HG02840 (cell line): Measurements from ENCODE around the gene RIPK3.
A peak's percentile ranks its signal among the peaks of the same experiment; 100 is the strongest.
"Not testable (repeated sequence)": the region's sequence is repeated elsewhere in the genome, so short reads cannot be mapped to it uniquely, and the experiment has no call there.

ENCODE experiments used
- ATAC-seq: cut with Tn5 transposase; IDR thresholded peaks from one replicate; pipeline ENCODE4 v1.9.1; 2021; ENCODE audit warnings: mild to moderate bottlenecking, moderate library complexity, moderate number of reproducible peaks; ENCODE audit not compliant: unreplicated experiment, low FRiP score

RIPK3 gene

DNA sequence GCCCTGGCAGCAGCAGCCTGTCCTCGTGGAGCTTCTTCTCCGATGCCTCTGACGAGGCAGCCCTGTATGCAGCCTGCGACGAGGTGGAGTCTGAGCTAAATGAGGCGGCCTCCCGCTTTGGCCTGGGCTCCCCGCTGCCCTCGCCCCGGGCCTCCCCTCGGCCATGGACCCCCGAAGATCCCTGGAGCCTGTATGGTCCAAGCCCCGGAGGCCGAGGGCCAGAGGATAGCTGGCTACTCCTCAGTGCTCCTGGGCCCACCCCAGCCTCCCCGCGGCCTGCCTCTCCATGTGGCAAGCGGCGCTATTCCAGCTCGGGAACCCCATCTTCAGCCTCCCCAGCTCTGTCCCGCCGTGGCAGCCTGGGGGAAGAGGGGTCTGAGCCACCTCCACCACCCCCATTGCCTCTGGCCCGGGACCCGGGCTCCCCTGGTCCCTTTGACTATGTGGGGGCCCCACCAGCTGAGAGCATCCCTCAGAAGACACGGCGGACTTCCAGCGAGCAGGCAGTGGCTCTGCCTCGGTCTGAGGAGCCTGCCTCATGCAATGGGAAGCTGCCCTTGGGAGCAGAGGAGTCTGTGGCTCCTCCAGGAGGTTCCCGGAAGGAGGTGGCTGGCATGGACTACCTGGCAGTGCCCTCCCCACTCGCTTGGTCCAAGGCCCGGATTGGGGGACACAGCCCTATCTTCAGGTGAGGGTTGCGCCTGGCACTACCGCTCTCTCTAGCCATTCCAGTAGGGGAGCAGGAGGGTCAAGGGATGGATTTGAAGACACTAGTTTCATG is 30.3 kb upstream of the RIPK3 start:
- no peak for ATAC-seq

DNA sequence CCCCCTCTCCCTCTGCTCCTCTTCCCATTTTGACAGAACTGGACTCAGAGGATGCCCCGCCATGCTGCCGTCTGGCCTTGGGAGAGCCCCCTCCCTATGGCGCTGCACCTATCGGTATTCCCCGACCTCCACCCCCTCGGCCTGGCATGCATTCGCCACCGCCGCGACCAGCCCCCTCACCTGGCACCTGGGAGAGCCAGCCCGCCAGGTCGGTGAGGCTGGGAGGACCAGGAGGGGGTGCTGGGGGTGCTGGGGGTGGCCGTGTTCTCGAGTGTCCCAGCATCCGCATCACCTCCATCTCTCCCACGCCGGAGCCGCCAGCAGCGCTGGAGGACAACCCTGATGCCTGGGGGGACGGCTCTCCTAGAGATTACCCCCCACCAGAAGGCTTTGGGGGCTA is 29.7 kb upstream of the RIPK3 start:
- ATAC-seq: no peak

DNA sequence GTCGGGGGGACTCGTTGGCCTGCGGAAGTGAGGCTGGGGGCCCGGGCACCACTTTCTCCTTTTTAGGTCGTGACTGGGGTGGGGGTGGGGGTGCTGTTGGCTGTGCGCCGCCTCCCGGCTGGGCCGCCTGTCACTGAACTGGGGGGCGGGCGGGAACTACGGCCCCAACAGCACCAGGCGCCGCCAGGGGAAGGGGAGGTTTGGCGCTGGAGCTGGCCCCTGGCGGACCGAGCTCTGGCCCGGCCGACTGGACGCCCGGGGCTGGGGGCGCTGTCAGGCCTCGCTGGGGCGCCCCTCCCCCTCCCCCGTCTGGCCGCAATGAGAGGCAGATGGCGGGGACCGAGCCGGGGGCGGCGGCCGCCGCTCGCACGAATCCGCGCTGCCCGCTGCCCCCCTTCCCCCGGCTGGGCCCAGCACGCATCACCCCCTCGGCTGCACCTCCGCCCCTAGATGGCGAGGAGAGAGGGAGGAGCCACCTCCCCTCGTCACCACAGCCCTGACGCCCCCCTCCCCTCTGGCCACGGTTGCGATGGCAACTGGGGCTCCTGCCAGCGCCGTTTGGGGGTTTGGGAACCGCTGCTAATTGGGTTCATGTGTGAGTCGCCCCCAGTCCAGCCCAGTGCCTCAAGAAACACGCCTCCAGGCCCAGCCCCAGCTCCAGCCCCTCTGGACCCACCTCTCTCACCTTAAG is 28.9 kb upstream of the RIPK3 start:
- no peak for ATAC-seq

DNA sequence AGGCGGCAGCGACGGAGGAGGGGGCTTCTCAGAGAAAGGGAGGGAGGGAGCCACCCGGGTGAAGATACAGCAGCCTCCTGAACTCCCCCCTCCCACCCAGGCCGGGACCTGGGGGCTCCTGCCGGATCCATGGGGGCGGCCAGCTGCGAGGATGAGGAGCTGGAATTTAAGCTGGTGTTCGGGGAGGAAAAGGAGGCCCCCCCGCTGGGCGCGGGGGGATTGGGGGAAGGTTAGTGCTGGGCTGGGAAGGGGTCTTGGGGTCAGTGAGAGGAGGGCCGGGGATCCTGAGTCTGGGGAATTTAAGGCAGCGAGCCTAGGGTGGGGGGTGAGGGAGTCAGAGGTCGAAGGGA is 28.4 kb upstream of the RIPK3 start:
- ATAC-seq: no peak

DNA sequence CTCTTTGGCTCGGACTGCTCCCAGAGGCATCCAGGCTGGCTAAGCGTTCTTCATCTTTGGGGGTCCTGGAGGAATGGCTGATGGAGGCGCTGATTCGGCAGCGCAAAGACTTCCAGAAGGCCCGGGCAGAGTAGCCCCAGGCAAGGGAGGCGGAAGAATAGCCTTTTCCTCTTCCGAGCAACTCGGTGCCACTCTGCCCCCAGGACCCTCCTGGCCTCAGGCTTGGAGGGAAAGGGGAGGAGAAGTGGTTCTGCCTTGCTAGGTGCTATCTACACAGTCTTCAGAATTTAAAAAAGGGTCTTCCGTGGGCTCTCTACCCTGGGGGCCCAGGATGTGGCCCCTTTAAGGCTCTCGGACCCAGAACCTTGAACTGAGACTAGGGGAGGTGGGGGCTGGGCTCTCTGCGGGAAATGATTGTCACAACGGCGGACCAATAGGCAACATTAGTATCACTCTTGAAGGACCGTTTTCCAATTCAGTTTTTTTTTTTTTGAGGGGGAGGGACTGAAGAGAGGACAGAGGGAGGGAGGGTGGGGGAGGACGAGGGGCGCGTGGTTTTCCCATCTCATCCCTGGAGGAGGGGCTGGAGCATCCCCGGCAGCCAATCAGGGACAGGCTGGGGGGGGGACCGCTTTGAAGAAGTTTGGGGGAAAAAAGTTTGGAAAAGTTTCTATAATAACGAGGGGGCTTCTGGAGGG is 27.9 kb upstream of the RIPK3 start, which contains the start of gene NFATC4:
TSS of gene NFATC4 (plus strand) at position 671 of the 698 bp plus-strand sequence. CDS start 157 bp downstream, outside the sequence.
- no peak for ATAC-seq

DNA sequence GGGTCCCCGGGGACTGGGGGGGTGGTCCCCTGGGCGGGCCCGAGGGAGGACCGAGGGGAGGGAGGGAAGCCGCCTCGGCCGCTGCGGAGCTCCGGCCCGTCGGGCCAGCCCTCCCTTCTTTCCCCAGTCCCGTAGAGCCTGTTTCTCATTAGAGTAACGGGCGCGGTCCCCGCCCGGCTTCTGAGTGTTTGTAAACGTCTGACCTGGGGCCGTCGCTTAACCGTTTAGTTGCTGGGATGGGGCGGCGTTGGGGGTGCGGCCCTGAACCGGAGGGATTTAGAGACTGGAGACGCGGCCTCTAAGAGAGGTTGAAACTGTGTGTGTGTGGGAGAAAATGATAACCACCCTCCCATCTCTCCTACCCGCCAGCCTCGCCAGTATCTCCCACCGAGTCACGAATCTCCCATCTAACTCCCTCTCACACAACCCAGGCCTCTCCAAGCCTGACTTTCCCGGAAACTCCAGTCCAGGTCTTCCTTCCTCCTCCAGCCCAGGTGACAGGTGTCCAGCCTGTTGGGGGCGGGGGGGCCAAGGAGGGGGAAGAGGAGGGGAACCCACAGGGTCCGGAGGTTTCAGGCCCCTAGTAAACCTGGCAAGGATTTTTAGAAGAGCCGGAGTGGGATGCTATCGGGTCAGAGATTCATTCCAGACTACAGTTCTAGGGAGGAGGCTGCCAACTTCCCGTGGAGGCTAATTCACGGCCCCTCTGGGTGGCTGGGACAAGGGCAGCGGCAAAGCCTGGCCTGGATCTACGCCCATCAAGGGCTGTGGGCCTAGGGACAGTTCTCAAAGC is 27.1 kb upstream of the RIPK3 start:
- ATAC-seq: peak; percentile 65

DNA sequence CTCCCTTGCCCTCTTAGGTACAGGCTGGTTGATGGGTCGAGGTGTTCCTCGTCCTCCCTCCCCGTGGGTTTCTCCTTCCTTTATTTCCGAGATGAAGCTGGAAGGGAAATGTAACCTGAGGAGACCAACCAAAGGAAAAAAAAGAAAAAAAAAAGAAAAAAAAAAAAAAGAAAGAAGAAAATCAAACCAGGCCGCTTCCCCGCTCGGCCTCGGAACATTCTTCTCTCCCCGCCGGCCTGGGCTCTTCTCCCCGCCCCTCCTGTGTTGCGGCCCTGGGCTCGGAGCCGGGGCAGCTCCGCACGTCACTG is 26.6 kb upstream of the RIPK3 start:
- ATAC-seq: no peak

DNA sequence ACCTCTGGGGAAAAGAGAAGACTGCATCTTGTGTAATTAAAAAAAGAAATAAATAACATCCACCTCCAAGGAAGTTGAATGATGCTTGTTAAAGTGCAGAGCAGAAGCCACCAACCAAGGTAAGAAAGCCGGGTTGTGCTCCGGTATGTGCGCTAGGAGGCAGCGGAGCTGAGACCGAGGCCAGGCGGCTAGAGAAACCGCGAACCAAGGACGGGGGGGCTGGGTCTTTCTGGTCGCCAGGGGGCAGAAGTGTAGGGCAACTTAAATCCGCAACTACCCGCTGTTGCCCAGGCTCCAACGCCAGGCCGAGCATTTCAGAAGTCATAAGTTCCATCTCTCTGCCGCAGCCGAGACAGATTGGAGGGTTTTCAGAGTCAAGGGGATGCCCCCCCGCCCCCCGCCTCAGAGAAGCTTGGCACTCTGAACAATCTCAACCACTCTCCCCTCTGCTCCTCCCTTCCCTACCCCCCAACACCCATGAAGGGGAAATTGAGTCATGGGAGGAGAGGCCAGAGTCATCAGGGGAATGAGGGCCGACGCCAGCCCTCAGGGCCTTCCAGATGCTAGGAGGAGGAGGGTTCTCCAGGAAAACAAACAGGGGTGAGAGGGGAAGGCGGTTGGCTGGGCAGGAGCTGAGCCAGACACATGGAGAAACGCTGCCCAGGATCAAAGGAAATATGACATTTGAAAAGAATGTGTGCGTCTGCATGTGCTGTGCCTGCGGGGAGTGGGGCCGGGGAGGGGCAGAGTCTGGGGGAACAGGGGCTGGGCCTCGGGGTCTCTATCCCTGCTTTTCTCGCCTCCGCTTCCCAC is 26.0 kb upstream of the RIPK3 start:
- no peak for ATAC-seq

DNA sequence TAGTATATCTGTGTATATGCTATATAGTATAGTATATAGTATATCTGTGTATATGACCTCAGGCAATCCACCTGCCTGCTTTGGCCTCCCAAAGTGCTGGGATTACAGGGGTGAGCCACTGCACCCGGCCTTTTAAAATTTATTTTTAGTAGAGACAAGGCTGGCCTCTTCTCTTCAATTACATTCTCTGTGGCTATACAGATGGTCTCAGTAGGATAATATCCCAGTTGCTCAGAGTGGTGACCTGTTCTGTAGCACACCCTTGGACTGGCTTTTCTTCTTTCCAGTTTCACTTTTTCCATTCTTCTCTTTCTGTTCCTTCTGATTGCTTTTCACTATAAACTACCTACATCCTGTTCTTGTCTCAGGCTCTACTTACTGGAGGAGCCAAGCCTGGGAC is 25.1 kb upstream of the RIPK3 start:
- ATAC-seq: no peak

DNA sequence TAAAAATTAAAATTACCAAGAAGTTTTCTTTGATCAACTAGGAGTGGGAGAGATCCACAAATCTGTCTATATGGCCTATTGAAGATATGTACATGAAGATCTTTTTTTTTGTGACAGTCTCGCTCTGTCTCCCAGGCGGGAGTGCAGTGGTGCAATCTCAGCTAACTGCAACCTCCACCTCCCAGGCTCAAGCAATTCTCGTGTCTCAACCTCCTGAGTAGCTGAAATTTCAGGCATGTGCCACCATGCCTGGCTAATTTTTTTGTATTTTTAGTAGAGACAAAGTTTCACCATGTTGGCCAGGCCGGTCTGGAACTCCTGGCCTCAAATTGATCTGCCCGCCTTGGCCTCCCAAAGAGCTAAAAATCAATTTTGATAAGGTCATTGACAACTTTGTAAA is 23.6 kb upstream of the RIPK3 start:
- no peak for ATAC-seq

DNA sequence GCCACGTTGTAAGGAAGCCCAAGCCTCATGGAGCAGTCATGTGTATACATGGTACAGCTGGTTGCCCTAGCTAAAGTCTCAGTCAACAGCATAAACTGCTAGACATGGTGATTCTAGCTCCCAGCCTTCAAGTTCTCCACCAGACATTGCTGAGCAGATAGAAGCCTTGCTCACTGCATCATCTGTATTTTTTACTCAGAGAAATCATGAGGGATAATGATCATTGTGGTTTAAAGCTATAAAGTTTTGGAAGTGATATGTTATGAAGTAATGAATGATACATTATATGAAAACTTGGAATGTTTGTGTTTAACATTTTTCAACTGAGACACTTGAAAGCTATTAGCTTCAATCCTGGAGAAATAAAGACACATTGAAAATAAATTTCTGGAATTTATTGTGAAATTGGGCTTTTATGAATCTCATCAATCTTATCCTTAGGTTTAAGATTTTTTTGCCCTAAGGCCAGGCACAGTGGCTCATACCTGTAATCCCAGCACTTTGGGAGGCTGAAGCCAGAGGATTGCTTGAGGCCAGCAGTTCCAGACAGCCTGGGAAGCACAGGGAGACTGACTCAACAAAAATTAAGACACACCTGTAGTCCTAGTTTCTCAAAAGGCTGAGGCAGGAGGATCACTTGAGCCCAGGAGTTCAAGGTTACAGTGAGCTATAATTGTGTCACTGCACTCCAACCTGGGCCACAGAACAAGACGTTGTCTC is 22.6 kb upstream of the RIPK3 start:
- ATAC-seq: no peak

DNA sequence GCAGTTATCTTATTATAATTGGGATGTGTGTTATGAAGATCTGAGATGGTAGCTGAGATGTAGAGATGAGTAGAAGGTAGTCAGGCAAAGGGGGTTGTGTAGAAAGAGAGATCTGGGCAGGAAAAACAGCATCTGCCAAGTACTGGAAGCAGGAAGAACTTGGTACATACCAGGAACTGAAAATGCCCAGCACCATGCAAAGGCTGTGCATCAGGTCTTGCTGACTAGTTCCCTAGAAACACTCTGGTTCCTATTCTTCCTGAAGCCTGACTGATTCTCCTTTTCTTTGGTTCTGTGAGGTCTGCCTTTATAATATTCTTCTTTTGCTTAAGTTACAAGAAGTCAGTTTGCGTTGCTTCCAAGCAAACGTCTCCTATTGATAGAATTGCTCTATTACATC is 21.5 kb upstream of the RIPK3 start:
- no peak for ATAC-seq

DNA sequence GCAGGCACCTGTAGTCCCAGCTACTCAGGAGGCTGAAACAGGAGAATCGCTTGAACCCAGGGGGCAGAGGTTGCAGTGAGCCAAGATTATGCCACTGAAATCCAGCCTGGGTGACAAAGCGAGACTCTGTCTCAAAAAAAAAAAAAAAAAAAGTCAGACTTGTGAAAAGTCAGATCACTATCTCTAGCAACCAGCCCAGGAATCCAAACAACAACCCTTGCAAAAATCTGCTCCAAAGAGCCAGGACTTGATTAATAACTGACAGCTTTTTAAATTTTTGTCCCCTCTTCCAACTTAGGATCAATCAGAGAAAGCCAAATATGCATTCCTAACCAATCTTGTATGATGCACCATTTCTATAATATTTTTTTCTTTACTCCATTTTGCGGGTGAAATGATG is 20.5 kb upstream of the RIPK3 start:
- no peak for ATAC-seq

DNA sequence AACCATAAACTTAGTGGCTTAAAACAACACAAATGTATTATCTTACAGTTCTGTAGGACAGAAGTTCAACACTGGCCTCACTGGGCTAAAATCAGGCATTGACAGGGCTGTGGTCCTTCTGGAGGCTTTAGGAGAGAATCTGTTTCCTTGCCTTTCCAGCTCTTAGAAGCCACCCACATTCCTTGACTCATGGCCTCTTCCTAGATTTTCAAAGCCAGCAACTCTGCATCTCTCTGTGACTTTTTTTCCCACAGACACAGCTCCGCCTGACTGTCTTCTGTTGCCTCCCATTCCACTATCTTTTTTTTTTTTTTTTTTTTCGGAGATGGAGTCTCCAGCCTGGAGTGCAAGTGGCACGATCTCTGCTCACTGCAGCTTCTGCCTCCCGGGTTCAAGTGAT is 16.4 kb upstream of the RIPK3 start:
- ATAC-seq: no peak

DNA sequence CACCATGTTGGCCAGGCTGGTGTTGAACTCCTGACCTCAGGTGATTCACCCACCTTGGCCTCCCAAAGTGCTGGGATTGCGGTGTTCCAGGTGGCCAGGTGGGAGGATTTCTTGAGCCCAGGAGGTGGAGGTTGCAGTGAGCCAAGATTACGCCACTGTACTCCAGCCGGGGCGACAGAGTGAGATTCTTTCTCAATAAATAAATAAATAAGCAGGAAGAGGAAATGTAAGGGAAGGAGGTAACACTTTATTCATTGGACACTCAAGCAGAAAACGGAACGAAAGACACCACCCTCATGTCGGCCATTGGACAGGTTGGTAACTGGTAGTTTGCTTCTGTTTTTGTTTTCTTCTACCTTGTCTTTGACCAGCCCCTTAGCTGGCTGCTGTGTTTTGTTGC is 15.2 kb upstream of the RIPK3 start:
- ATAC-seq: no peak

DNA sequence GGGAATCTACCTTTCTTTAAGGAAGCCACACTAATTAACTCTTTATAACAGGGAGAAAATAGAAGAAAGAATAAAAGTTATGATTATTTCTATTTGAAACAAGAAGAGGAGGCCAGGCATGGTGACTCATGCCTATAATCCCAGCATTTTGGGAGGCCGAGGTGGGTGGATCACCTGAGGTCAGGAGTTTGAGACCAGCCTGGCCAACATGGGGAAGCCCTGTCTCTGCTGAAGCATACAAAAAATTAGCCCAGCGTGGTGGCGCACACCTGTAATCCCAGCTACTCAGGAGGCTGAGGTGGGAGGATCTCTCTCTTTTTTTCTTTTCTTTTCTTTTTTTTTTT is 14.7 kb upstream of the RIPK3 start:
- not testable (repeated sequence) for ATAC-seq

DNA sequence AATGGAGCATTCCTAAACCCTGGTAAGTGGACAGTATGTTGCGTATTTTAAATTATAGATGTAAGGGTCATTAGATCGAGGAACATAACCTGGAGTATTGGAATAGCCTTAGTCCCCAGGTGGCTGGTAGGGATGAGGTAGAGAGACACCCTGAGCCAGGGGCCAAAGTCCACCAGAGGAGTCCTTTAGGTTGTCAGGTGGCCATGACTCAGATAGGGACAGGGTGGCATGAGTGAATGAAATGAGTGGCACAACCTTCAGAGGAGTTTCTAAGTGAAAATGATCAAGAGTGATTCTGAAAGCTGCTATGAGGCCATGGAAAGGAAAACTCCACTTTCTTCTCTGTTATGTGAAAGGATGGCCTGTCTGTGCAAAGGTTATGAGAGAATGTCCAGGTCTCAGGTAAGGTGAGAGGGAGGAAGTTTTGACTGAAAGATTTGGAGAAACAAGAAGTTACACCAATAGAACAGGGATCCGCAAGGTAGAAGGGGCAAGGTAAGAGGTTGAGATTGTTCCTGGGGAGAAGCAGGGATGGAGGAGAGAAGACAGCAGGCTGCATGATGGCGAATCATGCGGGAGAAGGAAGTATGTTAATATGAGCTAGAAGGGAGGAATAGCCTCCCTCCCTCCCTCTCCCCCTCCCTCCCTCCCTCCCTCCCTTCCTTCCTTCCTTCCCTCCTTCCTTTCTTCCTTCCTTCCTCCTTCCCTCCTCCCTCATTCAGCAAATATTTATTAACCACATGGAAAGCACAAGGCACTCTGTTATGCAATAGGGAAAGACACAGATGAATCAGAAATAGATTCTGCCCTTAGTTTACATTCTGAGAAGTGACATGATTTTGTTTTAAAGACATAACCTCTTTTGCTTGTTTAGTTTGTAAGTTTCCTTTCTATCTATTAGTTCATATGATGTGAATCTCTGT is 14.0 kb upstream of the RIPK3 start:
- no peak for ATAC-seq

DNA sequence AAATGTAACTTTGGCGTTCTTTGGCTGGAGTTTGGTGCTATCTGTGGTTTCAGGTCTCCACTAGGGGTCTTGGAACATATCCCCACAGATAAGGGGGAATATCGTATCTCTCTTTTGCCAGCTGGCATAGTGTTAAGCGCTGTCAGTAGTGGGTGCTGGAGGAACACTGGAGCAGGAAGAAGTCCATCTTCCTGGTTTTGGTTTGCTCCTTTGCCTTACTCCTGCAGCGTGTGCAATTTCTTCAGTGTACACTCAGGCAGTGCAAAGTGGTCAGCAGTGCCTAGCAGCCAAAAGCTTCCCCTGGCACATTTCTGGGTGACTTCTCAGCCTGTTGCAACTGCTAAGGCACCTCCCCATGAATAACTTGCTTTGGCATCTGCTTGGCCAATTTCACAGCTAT is 11.7 kb upstream of the RIPK3 start:
- no peak for ATAC-seq

DNA sequence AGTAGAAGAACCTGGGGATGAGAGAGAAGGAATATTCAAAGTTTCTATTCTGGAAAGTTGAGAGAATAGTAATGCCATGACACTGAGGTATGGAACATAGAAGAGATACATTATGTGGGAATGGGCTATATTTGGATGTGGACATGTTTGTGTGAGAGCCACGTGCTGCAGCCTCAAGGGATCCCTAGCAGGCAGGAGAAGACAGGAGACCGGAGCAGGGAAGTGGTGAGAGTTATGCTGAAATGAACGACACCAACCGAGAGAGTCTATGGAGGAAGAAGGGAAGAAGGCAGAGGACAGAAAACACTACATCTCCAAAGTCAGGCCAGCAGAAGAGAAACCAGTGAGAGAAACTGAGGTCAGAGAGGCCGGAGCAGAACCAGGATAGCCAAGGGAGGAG is 10.0 kb upstream of the RIPK3 start:
- no peak for ATAC-seq
